HG03175 (cell line): ENCODE results near the gene HPN.
A peak's percentile ranks its signal among the peaks of the same experiment; 100 is the strongest.

ENCODE experiments used
- ATAC-seq: cut with Tn5 transposase; IDR thresholded peaks from one replicate; pipeline ENCODE4 v1.9.1; 2021; ENCODE audit warnings: mild to moderate bottlenecking, moderate library complexity; ENCODE audit not compliant: unreplicated experiment

Gene HPN

DNA sequence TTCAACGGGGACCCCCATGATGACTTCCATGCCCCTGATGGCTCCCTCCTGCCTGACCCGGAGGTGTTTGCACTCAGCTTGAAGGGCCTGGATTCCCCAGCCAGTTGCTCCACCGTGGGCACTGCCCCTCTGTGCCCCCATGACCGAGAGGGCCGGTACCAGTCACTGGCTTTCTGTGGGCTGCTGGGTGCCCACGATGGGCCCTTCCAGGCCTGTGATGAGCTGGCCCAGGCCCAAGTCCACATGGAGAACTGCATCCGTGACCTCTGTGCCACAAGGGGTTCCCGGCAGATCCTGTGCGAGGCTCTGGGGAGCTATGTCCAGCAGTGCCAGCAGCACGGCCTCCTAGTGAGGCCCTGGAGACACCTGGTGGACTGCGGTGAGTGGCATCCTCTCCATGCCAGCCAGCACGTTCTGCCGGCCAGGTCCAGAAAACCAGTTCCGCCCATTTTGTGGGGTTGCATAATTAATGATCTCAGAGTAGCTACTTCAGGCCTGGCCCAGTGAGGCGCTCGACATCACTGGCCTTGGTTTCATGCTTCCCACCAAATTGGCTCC lies 39.2 kb downstream of the HPN start:
- no peak for ATAC-seq

GRCh38 chr19:35081201-35081600 lies 39.7 kb downstream of the HPN start:
- ATAC-seq: no peak

GRCh38 chr19:35083691-35084508 lies 42.4 kb downstream of the HPN start:
- ATAC-seq: no peak

- ATAC-seq: no peak
These were observed 42.9 kb downstream of the HPN start for GRCh38 chr19:35084509-35084762.

GRCh38 chr19:35085947-35086346 lies 44.4 kb downstream of the HPN start:
- peak; percentile 66 for ATAC-seq

GRCh38 chr19:35086455-35086854 lies 44.9 kb downstream of the HPN start:
- no peak for ATAC-seq

DNA sequence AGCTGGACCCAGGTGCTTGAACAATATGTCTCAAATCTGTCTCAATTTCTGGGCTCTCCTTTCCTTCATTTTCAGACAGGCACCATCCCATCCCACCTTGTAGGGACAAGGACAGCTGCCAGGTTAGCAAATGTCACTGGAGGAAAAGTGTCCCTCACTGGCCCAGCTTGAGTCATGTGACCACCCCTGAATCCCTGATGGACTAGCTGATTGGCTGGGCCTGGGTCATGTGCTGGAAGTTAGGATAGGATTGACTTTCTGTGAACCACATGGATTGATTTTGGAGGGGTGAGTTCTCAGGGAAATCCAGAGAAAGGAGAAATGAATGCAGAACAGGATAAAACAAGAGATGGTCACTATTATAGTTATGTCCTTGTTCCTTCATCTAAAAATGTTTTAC lies 45.9 kb downstream of the HPN start:
- ATAC-seq: no peak

DNA sequence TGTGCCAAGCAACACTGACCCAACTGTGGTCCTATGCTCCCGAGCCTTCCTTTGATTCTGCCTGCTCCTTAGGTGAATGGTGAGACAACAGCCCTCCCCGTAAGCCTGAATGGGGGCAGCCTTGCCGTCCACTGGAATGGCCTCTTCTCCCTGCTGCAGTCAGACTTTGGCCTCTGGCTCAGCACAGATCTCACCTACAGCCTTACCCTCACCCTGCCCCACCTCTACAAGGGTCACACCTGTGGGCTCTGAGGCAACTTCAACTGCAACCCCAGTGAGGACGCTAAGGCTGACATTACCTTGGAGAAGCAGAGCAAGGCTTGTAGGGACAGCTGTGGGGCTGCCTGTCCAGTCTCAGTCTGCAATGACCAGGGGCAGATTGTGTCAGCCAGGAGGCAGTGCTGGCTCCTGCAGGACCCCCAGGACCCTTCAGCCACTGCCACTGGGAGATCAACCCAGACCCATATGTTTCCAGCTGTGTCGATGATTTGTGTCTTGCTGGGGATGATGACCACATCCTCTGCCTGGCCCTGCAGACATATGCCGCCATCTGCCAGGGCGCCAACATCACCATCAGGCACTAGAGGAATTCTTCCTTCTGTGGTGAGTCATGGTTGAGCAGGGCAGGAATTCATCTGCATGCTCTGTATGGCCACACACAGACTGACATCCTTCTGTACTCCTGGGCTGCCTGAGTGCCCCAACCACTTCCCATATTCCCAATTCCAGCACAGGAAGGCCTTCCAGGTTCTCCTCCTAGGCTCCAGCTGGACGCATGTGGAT lies 46.8 kb downstream of the HPN start:
- ATAC-seq: no peak

GRCh38 chr19:35089554-35089953 lies 48.0 kb downstream of the HPN start:
- ATAC-seq: no peak

- no peak for ATAC-seq
These were observed 48.6 kb downstream of the HPN start for GRCh38 chr19:35090160-35090505.

DNA sequence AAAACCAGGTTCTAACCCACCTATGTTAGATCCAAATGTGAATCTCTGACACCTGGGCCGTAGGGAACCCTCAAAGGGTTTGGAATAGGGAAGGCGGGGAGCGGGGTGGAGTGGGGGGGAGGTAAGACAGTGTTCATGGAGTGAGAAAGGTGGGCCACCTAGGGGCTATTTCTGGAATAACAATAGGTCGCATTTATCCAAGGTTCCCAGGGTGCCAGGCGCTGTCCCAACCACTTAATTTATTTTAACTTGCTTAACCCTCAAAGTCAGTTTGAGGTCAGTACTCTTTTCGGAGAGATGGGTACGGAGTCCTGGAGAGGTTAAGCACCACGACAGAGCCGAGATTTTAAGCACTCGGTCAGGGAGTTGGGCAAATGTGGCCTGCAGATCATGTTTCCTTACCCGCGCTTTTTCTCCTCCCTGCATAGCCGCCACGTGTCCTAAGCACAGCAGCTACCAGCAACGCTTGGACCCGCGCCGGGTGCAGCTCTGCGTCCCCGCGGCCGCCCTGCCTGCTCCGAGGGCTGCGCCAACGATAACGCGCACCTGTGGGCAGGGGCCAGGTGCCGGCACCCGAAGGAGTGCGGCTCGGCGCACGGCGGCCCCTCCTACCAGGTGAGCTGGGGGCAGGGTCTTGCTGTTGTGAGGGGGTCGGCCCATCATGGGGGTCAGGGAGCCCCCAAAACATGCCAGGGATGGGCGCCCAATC lies 49.1 kb downstream of the HPN start:
- ATAC-seq: no peak

DNA sequence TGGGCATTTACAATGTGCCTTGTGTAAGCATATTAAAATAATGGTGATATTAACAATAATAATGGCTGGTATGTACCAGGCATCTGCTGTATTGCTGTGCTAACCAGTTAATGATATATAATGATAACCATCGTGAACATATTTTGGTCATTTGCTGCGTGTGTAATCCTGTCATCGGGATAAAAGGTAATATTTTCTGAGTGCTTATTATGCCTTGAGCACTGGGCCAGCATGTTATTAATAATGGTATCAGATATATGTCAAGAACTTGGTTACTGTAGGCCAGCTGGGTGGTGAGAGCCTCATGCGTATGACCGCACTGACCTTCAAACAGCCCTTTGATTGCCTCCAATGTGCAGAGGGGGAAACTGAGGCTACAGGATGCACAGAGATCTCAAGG lies 51.9 kb downstream of the HPN start:
- ATAC-seq: no peak

DNA sequence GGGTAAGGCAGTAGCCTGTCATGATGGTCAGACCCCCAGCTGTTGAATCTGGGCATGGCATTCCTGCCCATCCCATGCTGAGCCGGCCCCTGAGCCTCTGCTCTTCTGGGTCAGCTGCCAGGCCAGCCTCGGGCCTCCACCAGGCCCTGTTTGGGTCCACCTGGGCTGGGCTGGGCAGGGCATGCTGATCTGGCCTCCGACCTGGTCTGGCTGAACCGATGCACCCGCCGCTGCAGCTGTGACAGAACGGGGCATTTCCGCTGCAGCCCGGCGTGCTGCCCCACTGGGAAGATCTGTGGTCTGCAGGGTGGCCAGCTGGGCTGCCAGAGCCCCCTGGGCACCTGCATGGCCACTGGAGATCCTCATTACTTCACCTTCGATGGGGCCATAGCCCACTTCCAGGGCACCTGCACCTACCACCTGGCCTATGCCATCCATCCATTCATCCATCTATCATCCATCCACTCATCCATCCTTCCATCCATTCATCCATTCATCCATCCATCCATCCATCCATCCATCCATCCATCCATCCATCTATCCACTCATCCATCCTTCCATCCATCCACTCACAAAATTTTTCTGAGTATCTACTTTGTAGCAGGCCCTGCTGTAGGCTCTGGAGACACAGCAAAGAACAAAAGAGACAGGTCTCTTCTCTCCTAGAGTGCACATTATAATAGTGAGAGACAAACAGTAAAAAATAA lies 52.6 kb downstream of the HPN start:
- no peak for ATAC-seq

- no peak for ATAC-seq
These were observed 53.1 kb downstream of the HPN start for GRCh38 chr19:35094656-35095055.

DNA sequence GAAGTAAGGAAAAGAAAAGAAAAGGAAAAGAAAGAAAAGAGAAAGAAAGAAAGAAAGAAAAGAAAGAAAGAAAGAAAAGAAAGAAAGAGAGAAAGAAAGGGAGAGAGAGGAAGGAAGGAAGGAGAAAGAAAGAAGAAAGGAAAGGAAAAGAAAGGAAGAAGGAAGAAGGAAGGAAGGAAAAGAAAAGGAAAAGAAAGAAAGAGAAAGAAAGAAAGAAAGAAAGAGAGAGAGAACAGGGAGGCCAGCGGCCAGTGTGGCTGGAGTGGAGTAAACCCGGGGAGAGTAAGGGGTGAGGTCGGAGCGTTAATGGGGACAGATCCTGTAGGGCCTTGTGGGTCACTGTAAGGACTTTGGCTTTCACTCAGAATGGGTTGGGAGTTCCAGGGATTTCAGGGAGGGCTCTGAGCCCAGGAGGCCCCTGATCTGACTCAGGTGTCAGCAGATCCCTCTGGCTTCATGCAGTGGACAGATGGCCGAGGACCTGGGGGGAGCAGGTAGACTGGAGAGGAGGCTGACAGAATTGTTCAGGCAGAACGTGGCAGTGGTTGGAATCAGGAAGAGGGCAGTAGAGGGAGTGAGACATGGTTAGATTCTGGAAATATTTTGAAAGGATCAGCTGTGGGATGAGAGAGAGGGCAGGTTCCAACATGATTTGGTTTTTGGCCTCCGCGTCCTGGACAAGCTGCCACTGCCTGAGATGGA lies 54.3 kb downstream of the HPN start:
- no peak for ATAC-seq

DNA sequence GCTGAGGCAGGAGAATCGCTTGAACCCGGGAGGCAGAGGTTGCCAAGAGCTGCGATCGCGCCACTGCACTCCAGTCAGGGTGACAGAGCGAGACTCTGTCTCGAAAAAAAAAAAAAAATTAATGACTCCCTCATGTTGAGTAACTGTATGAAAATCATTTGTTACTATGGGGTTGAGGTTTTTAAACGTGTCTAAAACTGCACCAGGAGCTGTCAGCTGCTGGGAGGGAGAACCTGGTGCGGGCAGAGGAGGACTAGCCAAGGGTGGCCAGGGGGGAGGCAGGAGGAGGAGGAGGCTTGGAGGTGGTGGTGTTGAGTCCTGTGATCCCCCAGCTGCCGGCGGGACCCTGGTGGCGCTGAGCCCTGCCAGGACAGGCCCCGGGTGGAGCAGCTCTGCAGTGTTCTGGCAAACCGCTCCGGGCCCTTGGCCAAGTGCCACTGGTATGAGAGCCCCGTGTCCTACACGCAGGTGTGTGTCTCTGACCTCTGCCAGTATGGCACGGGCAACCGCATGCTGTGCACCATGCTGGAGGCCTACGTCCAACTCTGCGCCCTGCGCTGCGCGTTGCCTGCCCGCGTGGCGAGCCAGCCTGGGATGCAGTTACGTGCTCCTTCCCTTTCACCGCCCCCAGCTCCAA lies 57.0 kb downstream of the HPN start:
- ATAC-seq: no peak

DNA sequence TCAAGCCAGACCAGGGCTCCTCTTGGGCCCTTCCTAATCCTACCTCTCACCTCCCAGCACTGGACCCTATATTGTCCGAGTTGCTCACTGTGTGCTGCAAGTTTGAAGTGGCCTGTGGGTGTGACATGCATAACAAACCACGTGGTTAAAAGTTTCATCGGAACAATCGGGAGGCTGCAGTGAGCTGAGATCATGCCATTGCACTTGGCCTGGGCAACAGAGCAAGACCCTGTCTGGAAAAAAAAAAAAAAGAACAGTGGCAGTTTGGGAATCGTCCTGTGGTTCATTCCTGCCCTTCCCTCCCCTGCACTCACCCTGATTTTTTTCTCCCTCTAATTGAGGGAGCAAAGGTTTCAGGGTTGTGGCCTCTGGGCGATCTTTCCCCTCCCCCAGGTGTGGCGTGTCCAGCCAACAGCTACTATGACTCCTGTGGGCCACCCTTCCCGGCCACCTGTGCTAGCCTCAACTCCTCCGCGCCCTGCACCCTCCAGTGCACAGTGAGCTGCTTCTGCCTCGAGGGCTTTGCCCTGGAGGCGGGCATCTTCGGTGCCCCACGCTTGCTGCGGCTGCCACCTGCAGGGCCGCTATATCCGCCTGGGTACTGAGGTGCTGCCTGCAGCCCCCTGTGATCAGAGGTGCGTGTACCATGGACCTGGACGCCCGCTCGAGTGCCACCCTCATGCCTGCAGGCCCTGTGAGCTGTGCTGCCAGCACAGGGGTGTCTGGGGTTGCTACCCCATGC lies 57.8 kb downstream of the HPN start:
- no peak for ATAC-seq

- ATAC-seq: no peak
These were observed 58.4 kb downstream of the HPN start for GRCh38 chr19:35099897-35100275.
